ENCODE data around the gene HDAC9.

GRCh38 chr7:18927134-18927533 lies 431.6 kb downstream of the HDAC9 start:
- no peak for TF ChIP-seq CTCF (IDR thresholded peaks at IDR 0.05; ENCODE audit: low read depth, low read length, poor library complexity, severe bottlenecking)
- TF ChIP-seq EZH2phosphoT487 (IDR thresholded peaks at IDR 0.05; ENCODE audit: borderline replicate concordance, low read length) = no peak

Measured in DOHH2 (cell line).